Natural killer cell (primary cell): ENCODE results near the gene DGUOK. TPM values are rescaled to one million over a fixed set of nuclear protein-coding genes. Genes with fewer than 3 reads are reported as not detected.

ENCODE experiments used
- ATAC-seq, 3 donors: fragments of 150-1000 bp in 2 of 3; fragments of 200-7000 bp in 1 of 3; cut with Tn5 transposase; 1 replicate in 1 of 3; 2 replicates in 2 of 3; pipeline ENCODE4 v1.10.0; 2021; ENCODE audit warnings: mild to moderate bottlenecking in 2 of 3, moderate library complexity in 2 of 3
- DNase-seq, 2 donors: peaks; one replicate each; pipeline versions ENCODE4 v3.0.0 to v3.0.0-alpha.2; 2013 to 2021; ENCODE audit warnings: mixed read lengths in 1 of 2
- H3K27ac ChIP-seq: one replicate; pipeline ENCODE4 v1.5.1; 2013; ENCODE audit warnings: mild to moderate bottlenecking, low read length
- H3K27me3 ChIP-seq: one replicate; pipeline ENCODE4 v1.6.1; 2013; ENCODE audit warnings: low read length; ENCODE audit not compliant: control insufficient read depth, insufficient read depth
- H3K36me3 ChIP-seq: one replicate; pipeline ENCODE4 v1.6.1; 2013; ENCODE audit warnings: low read length; ENCODE audit not compliant: control insufficient read depth, insufficient read depth
- H3K4me1 ChIP-seq: one replicate; pipeline ENCODE4 v1.6.1; 2013; ENCODE audit warnings: low read length; ENCODE audit not compliant: control insufficient read depth, insufficient read depth
- H3K4me3 ChIP-seq: one replicate; pipeline ENCODE4 v1.5.1; 2013; ENCODE audit warnings: low read length
- H3K9me3 ChIP-seq: one replicate; pipeline ENCODE4 v1.6.1; 2013; ENCODE audit warnings: low read length; ENCODE audit not compliant: control insufficient read depth, insufficient read depth
- H3K27ac Mint-ChIP-seq, 2 donors: one replicate each; pipeline ENCODE4 v1.8.0; 2022; ENCODE audit warnings: mild to moderate bottlenecking in 2 of 2, mixed read lengths in 2 of 2, moderate library complexity in 1 of 2
- H3K27me3 Mint-ChIP-seq, 2 donors: one replicate each; pipeline ENCODE4 v1.8.0; 2022; ENCODE audit warnings: low read depth in 2 of 2, mixed read lengths in 2 of 2
- H3K36me3 Mint-ChIP-seq: one replicate; pipeline ENCODE4 v1.8.0; 2022; ENCODE audit warnings: mixed read lengths
- H3K4me1 Mint-ChIP-seq, 2 donors: one replicate each; pipeline ENCODE4 v1.8.0; 2022; ENCODE audit warnings: mixed read lengths in 2 of 2
- H3K4me3 Mint-ChIP-seq: one replicate; pipeline ENCODE4 v1.8.0; 2022; ENCODE audit warnings: mild to moderate bottlenecking, moderate library complexity, mixed read lengths
- H3K9me3 Mint-ChIP-seq, 2 donors: one replicate each; pipeline ENCODE4 v1.8.0; 2022; ENCODE audit warnings: mixed read lengths in 2 of 2
- WGBS: methylation state at CpG from one replicate; pipeline ENCODE4 v1.1.7; 2013; ENCODE audit warnings: missing lambda C conversion rate; ENCODE audit not compliant: insufficient coverage; 5-methylcytosine and 5-hydroxymethylcytosine counted together
- intact Hi-C: fragments of 100-400 bp; cut with micrococcal nuclease; formaldehyde crosslinking; loops from one replicate; pipeline ENCODE4 v1.14.2; 2022
- total RNA-seq, 4 donors: library from RNA; stranded (reverse); fragments of 120-200 nt in 1 of 4; gene quantifications; one replicate each; pipeline versions ENCODE4 v1.2.3 to v1.2.4, GENCODE V29; 2013 to 2022
- TF ChIP-seq, protein P1 (sequence below): fragments of 200-600 bp; IDR thresholded peaks from one replicate; pipeline ENCODE4 v1.8.0; 2022; ENCODE audit warnings: antibody characterized with exemption

The DGUOK gene
- total RNA-seq, 3 donors from 2014 or later (not counting 1 experiment from before 2014, with no cell fraction given), result 47.6 to 56.8 (median 54.8) TPM

DNA sequence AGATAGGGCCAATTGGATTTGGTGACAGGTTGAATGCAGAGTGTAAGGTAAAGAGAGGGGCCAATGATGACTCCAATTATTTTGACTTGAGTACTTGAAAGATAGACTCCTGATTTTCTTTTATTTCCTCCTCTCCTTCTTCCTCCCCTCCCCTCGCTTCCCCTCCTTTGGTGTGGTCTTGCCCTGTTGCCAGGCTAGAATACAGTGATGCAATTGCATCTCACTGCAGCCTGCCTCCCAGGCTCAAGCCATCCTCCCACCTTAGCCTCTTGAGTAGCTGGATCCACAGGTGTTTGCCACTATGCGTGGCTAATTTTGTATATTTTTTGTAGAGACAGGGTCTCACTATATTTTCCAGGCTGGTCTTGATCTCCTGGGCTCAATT, 2.3 kb downstream of the DGUOK start:
- Histone ChIP-seq H3K9me3 (no peaks in the 10 kb centered on the region), H3K4me1 (peaks cover 23% of the 10 kb centered on the region), H3K4me3 (no peak overlapping the region), H3K36me3 (peaks cover 9% of the 10 kb centered on the region), H3K27me3 (no peaks in the 10 kb centered on the region), H3K27ac (peak overlapping the region; percentile 14)
- H3K36me3 Mint-ChIP-seq, result no peaks in the 10 kb centered on the region
- no peak overlapping the region for H3K4me3 Mint-ChIP-seq
- H3K27me3 Mint-ChIP-seq, result no peaks in the 10 kb centered on the region
- H3K27ac Mint-ChIP-seq, result peak overlapping the region; percentile 85 to 96
- no peak for ATAC-seq
- peak in 1 of 2 donors; percentile 32 for DNase-seq
- intact Hi-C loops, result no loop called here
- no peaks in the 10 kb centered on the region for H3K9me3 Mint-ChIP-seq
- 90% methylated on average over 2 of the region's 2 CpGs for WGBS
- peaks cover 54 to 60% of the 10 kb centered on the region in 2 donors for H3K4me1 Mint-ChIP-seq
- TF ChIP-seq, protein P1, sequence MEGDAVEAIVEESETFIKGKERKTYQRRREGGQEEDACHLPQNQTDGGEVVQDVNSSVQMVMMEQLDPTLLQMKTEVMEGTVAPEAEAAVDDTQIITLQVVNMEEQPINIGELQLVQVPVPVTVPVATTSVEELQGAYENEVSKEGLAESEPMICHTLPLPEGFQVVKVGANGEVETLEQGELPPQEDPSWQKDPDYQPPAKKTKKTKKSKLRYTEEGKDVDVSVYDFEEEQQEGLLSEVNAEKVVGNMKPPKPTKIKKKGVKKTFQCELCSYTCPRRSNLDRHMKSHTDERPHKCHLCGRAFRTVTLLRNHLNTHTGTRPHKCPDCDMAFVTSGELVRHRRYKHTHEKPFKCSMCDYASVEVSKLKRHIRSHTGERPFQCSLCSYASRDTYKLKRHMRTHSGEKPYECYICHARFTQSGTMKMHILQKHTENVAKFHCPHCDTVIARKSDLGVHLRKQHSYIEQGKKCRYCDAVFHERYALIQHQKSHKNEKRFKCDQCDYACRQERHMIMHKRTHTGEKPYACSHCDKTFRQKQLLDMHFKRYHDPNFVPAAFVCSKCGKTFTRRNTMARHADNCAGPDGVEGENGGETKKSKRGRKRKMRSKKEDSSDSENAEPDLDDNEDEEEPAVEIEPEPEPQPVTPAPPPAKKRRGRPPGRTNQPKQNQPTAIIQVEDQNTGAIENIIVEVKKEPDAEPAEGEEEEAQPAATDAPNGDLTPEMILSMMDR, result no peak

DNA sequence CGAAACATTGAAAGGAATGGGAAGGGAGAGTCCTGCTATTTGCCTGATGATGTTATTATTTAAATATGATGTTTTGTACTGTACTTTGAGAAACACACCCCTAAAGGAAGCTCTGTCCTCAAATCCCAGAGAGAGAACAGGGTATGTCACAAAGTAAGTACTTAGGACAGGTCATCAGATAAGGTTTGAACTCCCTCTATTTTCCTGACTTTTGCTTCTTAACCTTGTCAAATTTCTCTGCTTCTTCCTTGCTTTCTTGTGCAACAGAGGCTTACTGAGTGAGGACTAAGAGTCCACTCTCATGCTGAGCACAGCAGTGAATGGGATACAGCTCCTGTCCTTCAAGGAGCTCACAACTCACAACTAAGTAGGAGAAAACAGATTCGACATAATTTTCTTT, 3.7 kb downstream of the DGUOK start:
- 89% methylated on average over 1 of the region's 2 CpGs for WGBS
- Mint-ChIP-seq H3K4me1 (peaks cover 56 to 60% of the 10 kb centered on the region in 2 donors), H3K27me3 (no peaks in the 10 kb centered on the region), H3K9me3 (no peaks in the 10 kb centered on the region), H3K4me3 (no peak overlapping the region), H3K36me3 (no peaks in the 10 kb centered on the region), H3K27ac (peak overlapping the region; percentile 85 to 96)
- H3K36me3 ChIP-seq, result peaks cover 17% of the 10 kb centered on the region
- intact Hi-C loops, result no loop called here
- no peaks in the 10 kb centered on the region for H3K27me3 ChIP-seq
- H3K9me3 ChIP-seq, result no peaks in the 10 kb centered on the region
- ATAC-seq (no peak), DNase-seq (no peak)
- TF ChIP-seq, protein P1, result no peak
- no peak overlapping the region for H3K4me3 ChIP-seq
- H3K4me1 ChIP-seq, result peaks cover 23% of the 10 kb centered on the region
- H3K27ac ChIP-seq, result no peak overlapping the region

DNA sequence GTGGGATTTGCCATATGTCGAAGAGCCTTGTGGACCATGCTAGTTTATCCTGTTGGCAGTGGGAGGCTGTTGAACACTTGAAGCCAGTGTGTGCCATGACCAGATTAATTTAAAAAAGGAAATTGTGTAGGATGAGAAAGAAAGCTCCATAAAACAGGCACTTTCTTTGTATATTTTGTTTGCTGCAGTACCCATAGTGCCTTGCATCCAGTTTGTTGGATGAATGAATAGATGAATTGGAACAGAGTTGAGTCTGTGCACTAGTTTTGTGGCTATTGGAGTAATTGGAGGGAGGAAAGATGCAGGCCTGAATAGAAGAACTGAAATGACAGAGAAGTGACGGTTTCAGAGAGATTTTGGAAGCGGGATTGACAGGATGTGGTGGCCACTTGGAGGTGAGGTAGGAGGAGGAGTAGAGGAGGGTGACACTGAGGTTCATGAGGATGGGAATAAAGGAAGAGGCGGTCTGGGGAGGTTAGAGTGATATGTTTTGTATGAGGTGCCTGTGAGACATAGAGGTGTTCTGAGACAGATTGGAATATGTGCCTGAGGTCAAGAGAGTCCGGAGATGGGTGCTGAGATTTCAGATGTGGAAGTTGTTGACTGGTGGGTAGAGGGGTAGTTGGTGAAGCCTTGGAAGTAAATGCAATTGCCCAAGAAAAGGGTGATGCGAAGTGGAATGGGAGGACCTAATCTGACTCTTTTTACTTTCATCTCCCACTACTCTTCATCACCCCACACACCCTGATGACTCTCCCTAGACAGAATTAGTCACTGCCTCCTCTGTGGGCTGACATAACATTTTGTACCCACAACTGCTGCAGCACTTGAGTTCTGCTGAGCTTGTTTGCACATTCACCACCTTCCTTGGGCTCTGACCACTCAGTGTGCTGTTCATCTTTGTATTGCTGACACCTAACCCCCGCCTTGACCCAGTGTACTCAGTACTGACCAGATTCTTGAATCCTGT, 5.1 kb downstream of the DGUOK start:
- H3K27me3 Mint-ChIP-seq, result no peaks in the 10 kb centered on the region

More for the DNA sequence above, 5.1 kb downstream of the DGUOK start:
- H3K36me3 Mint-ChIP-seq, result no peaks in the 10 kb centered on the region
- Histone ChIP-seq H3K27ac (peak overlapping the region; percentile 29), H3K9me3 (no peaks in the 10 kb centered on the region), H3K4me3 (no peak overlapping the region), H3K4me1 (peaks cover 19% of the 10 kb centered on the region), H3K36me3 (peaks cover 22% of the 10 kb centered on the region), H3K27me3 (no peaks in the 10 kb centered on the region)
- intact Hi-C loops, result no loop called here
- TF ChIP-seq, protein P1, result no peak
- H3K4me1 Mint-ChIP-seq, result peaks cover 65 to 66% of the 10 kb centered on the region in 2 donors
- H3K27ac Mint-ChIP-seq, result peak overlapping the region; percentile 24 to 85
- ATAC-seq (peak; percentile 67 to 81 (median 72)), DNase-seq (no peak)
- no peaks in the 10 kb centered on the region for H3K9me3 Mint-ChIP-seq
- no peak overlapping the region for H3K4me3 Mint-ChIP-seq
- WGBS, result 73% methylated on average over 7 of the region's 7 CpGs
